GM18520 (cell line): ENCODE results near the gene BOLA3.
"Not testable (repeated sequence)": the region's sequence is repeated elsewhere in the genome, so short reads cannot be mapped to it uniquely, and the experiment has no call there.

ENCODE experiments used
- ATAC-seq: cut with Tn5 transposase; IDR thresholded peaks from one replicate; pipeline ENCODE4 v1.9.1; 2021; ENCODE audit not compliant: unreplicated experiment

The BOLA3 gene

GRCh38 chr2:74149570-74150319 is 2.0 kb upstream of the BOLA3 start:
- ATAC-seq = no peak

- ATAC-seq = no peak
These were observed 1.5 kb upstream of the BOLA3 start for GRCh38 chr2:74149247-74149525.

- ATAC-seq = no peak
These were observed 940 bp upstream of the BOLA3 start for GRCh38 chr2:74148457-74149246.

GRCh38 chr2:74146929-74147726 is 584 bp downstream of the BOLA3 start:
- peak; percentile 14 for ATAC-seq

- no peak for ATAC-seq
These were observed 5.4 kb downstream of the BOLA3 start for GRCh38 chr2:74142340-74142739.

GRCh38 chr2:74138600-74139323 is 8.9 kb downstream of the BOLA3 start:
- no peak for ATAC-seq

GRCh38 chr2:74137651-74138599 is 9.8 kb downstream of the BOLA3 start:
- ATAC-seq = no peak

- ATAC-seq = no peak
These were observed 15.8 kb downstream of the BOLA3 start for GRCh38 chr2:74131901-74132300.

GRCh38 chr2:74130211-74130995 is 17.3 kb downstream of the BOLA3 start:
- no peak for ATAC-seq

- ATAC-seq = no peak
These were observed 19.5 kb downstream of the BOLA3 start for GRCh38 chr2:74128206-74128605.

GRCh38 chr2:74123955-74124354 is 23.8 kb downstream of the BOLA3 start:
- ATAC-seq = not testable (repeated sequence)

- ATAC-seq = not testable (repeated sequence)
These were observed 25.9 kb downstream of the BOLA3 start for GRCh38 chr2:74121846-74122245.

GRCh38 chr2:74119912-74120825 is 27.5 kb downstream of the BOLA3 start:
- ATAC-seq = peak; percentile 76

- ATAC-seq = no peak
These were observed 28.4 kb downstream of the BOLA3 start for GRCh38 chr2:74119339-74119738.

- no peak for ATAC-seq
These were observed 36.3 kb downstream of the BOLA3 start for GRCh38 chr2:74111380-74111779.

GRCh38 chr2:74110537-74110936 is 37.2 kb downstream of the BOLA3 start:
- no peak for ATAC-seq

- no peak for ATAC-seq
These were observed 38.2 kb downstream of the BOLA3 start for GRCh38 chr2:74109551-74109950.

GRCh38 chr2:74107071-74107470 is 40.6 kb downstream of the BOLA3 start:
- no peak for ATAC-seq
